Mesenchymal stem cell (in vitro differentiated cells and primary cell): ENCODE results near the gene SYNE1.
"Not testable (repeated sequence)": the region's sequence is repeated elsewhere in the genome, so short reads cannot be mapped to it uniquely, and the experiment has no call there.

ENCODE experiments used
- DNase-seq: peaks from one replicate; pipeline ENCODE4 v3.0.0-alpha.2; 2013
- H2AFZ ChIP-seq: one replicate; pipeline ENCODE4 v1.6.1; 2013; ENCODE audit warnings: low read depth, mild to moderate bottlenecking, control low read depth, inconsistent platforms, low read length, moderate library complexity
- H2AK5ac ChIP-seq: 2 replicates; pipeline ENCODE4 v1.6.1; 2013; ENCODE audit warnings: low read length, moderate library complexity, mild to moderate bottlenecking, inconsistent platforms; ENCODE audit not compliant: severe bottlenecking
- H2BK120ac ChIP-seq: one replicate; pipeline ENCODE4 v1.6.1; 2013; ENCODE audit warnings: low read depth, mild to moderate bottlenecking, inconsistent platforms, low read length, moderate library complexity
- H2BK12ac ChIP-seq, 2 experiments: one replicate each; pipeline ENCODE4 v1.6.1; 2013; ENCODE audit warnings: inconsistent platforms in 2 of 2, low read length in 2 of 2, mild to moderate bottlenecking in 2 of 2, moderate library complexity in 2 of 2, control low read depth in 1 of 2
- H2BK15ac ChIP-seq: one replicate; pipeline ENCODE4 v1.6.1; 2013; ENCODE audit warnings: mild to moderate bottlenecking, low read depth, inconsistent platforms; ENCODE audit not compliant: poor library complexity, severe bottlenecking
- H2BK5ac ChIP-seq: 2 replicates; pipeline ENCODE4 v1.6.1; 2013; ENCODE audit warnings: low read depth, mild to moderate bottlenecking, low read length, control low read depth, inconsistent platforms; ENCODE audit not compliant: poor library complexity, severe bottlenecking
- H3K14ac ChIP-seq, 2 experiments: one replicate each; pipeline ENCODE4 v1.6.1; 2013; ENCODE audit warnings: inconsistent platforms in 2 of 2, low read length in 2 of 2, control low read depth in 1 of 2, mild to moderate bottlenecking in 1 of 2, moderate library complexity in 1 of 2
- H3K18ac ChIP-seq, 2 experiments: one replicate each; pipeline ENCODE4 v1.6.1; 2013; ENCODE audit warnings: inconsistent platforms in 2 of 2, low read length in 2 of 2, control low read depth in 1 of 2, low read depth in 1 of 2, mild to moderate bottlenecking in 1 of 2
- H3K23ac ChIP-seq, 2 experiments: one replicate each; pipeline ENCODE4 v1.6.1; 2013; ENCODE audit warnings: inconsistent platforms in 2 of 2, low read length in 2 of 2, mild to moderate bottlenecking in 2 of 2, moderate library complexity in 2 of 2, control low read depth in 1 of 2
- H3K27ac ChIP-seq: 2 replicates; pipeline ENCODE4 v1.5.1; 2013; ENCODE audit warnings: mild to moderate bottlenecking, moderate library complexity, low read length, control low read depth, inconsistent platforms; ENCODE audit not compliant: poor library complexity, severe bottlenecking
- H3K27me3 ChIP-seq, 2 experiments: 2 replicates each; pipeline versions ENCODE4 v1.6.1 to v1.7.0; 2013; ENCODE audit warnings: low read length in 2 of 2, mild to moderate bottlenecking in 2 of 2, moderate library complexity in 2 of 2, control low read depth in 1 of 2, inconsistent platforms in 1 of 2; ENCODE audit not compliant: control insufficient read depth in 1 of 2, insufficient read depth in 1 of 2
- H3K36me3 ChIP-seq, 2 experiments: 2 replicates each; pipeline versions ENCODE4 v1.6.1 to v1.7.0; 2013; ENCODE audit warnings: low read length in 2 of 2, control low read depth in 1 of 2, inconsistent platforms in 1 of 2, low read depth in 1 of 2, mild to moderate bottlenecking in 1 of 2; ENCODE audit not compliant: insufficient read depth in 2 of 2, control insufficient read depth in 1 of 2
- H3K4ac ChIP-seq, 2 experiments: one replicate each; pipeline ENCODE4 v1.6.1; 2013; ENCODE audit warnings: inconsistent platforms in 2 of 2, low read length in 2 of 2, mild to moderate bottlenecking in 2 of 2, moderate library complexity in 2 of 2, control low read depth in 1 of 2, low read depth in 1 of 2
- H3K4me1 ChIP-seq: 2 replicates; pipeline ENCODE4 v1.6.1; 2013; ENCODE audit warnings: low read depth, low read length, control low read depth; ENCODE audit not compliant: control insufficient read depth, insufficient read depth
- H3K4me2 ChIP-seq: 2 replicates; pipeline ENCODE4 v1.6.1; 2013; ENCODE audit warnings: low read length, mild to moderate bottlenecking, inconsistent platforms; ENCODE audit not compliant: poor library complexity, severe bottlenecking
- H3K4me3 ChIP-seq, 2 experiments: 2 replicates each; pipeline versions ENCODE4 v1.5.1 to v1.7.0; 2013; ENCODE audit warnings: low read length in 2 of 2, mild to moderate bottlenecking in 2 of 2, control low read depth in 1 of 2, low read depth in 1 of 2; ENCODE audit not compliant: insufficient read depth in 1 of 2
- H3K79me1 ChIP-seq: replicated peaks from 2 replicates; pipeline ENCODE4 v1.6.1; 2013; ENCODE audit warnings: mild to moderate bottlenecking, control low read depth, low read length, inconsistent platforms; ENCODE audit not compliant: poor library complexity, severe bottlenecking
- H3K9ac ChIP-seq: 2 replicates; pipeline ENCODE4 v1.7.0; 2013; ENCODE audit warnings: mild to moderate bottlenecking, low read length, moderate library complexity
- H3K9me3 ChIP-seq: 2 replicates; pipeline ENCODE4 v1.7.0; 2013; ENCODE audit warnings: mild to moderate bottlenecking, low read length; ENCODE audit not compliant: control insufficient read depth
- H4K8ac ChIP-seq: one replicate; pipeline ENCODE4 v1.6.1; 2013; ENCODE audit warnings: inconsistent platforms, mild to moderate bottlenecking, low read length, moderate library complexity
- H4K91ac ChIP-seq: one replicate; pipeline ENCODE4 v1.6.1; 2013; ENCODE audit warnings: mild to moderate bottlenecking, low read length, inconsistent platforms
- WGBS: methylation state at CpG from one replicate; pipeline ENCODE4 v1.1.7; 2013; ENCODE audit warnings: mixed read lengths; 5-methylcytosine and 5-hydroxymethylcytosine counted together

SYNE1 gene

DNA sequence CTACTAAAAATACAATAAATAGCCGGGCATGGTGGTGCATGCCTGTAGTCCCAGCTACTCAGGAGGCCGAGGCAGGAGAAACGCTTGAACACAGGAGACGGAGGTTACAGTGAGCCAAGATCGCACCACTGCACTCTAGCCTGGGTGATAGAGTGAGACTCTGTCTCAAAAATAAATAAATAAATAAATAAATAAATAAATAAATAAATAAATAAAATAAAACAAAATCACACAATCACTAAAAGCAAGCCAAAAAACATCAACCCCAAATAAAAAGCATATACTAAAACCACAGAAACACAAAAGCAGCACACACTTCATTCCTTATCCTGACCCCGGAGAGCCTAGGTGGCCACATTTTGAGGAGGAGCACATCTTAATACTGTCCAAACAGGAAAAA is 498.8 kb downstream of the SYNE1 start:
- H2BK5ac ChIP-seq, H3K4ac ChIP-seq, H4K91ac ChIP-seq, H3K4me1 ChIP-seq, H3K27me3 ChIP-seq, DNase-seq, H3K79me1 ChIP-seq, H3K9me3 ChIP-seq, H2BK15ac ChIP-seq, H3K14ac ChIP-seq, H3K4me3 ChIP-seq, H3K23ac ChIP-seq, H3K4me2 ChIP-seq, H2AFZ ChIP-seq, H2BK120ac ChIP-seq, H3K27ac ChIP-seq, H4K8ac ChIP-seq, H3K9ac ChIP-seq, H2AK5ac ChIP-seq, H2BK12ac ChIP-seq, H3K18ac ChIP-seq: not testable (repeated sequence)
- H3K36me3 ChIP-seq, result peaks cover 32 to 77% of the 10 kb centered on the region in 2 experiments
- WGBS, result 100% methylated on average over 5 of the region's 6 CpGs

DNA sequence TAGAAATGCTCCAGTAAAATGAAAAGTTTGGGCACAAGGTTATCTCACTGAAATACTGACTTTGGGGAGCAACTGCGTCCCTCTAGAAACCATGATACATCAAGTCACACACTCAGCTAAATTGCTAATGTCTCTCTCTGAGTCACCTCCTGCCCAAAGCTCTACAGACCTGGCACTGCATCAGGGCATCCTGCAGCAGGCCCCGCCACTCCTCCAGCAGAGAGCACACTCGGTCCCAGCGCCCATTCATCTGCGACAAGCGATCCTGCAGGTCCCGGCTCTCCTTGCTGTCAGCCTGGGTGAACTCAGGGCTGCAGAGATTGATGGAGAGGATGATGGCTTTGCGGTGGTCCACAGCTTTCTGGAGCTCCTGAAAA is 500.7 kb downstream of the SYNE1 start:
- Histone ChIP-seq H4K8ac (no peak overlapping the region), H2AFZ (no peak overlapping the region), H3K27me3 (no peaks in the 10 kb centered on the region), H3K9me3 (no peaks in the 10 kb centered on the region), H3K4me3 (no peak overlapping the region), H3K18ac (no peak overlapping the region), H4K91ac (no peak overlapping the region), H2AK5ac (no peak overlapping the region), H3K9ac (no peak overlapping the region), H3K23ac (no peak overlapping the region), H3K4me2 (no peak overlapping the region), H3K14ac (no peak overlapping the region), H3K36me3 (peaks cover 33 to 89% of the 10 kb centered on the region in 2 experiments), H3K4me1 (no peaks in the 10 kb centered on the region), H3K79me1 (no peaks in the 10 kb centered on the region), H2BK5ac (no peak overlapping the region), H2BK15ac (no peak overlapping the region), H2BK120ac (no peak overlapping the region), H3K4ac (no peak overlapping the region), H3K27ac (no peak overlapping the region), H2BK12ac (no peak overlapping the region)
- WGBS, result 87% methylated on average over 7 of the region's 8 CpGs
- DNase-seq, result no peak

DNA sequence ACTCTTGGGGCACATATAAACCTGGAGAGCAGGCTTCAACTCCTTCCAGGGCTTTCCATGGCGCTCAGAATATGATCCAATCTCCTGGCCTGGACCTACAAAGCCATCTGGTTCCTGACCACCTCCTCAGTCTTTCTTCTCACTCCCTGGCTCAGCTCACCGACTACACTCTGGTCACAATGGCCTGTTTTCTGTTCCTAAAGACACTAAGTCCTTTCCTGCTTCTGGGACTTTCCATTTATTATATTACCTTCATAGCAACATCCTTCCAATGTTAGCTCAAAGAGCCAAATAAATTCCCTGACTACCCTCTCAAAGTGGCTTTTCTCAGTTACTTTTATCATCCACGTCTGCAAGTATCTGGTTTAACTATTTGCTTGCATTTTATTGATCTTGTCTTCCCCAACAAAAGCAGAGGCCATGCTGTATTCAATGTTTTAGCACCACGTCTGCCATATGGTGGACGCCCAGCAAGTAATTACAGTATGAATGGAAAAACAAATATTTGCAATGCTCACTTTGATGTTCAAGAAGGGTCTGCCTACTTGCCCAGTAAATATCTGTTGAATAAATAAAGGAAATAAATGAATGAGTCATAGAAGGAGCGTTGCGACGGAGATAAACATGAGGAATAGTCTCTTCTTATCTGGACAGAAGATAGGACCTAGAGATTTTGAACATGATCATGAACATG is 501.3 kb downstream of the SYNE1 start:
- Histone ChIP-seq H3K23ac (no peak overlapping the region), H2BK120ac (no peak overlapping the region), H2AK5ac (no peak overlapping the region), H2BK5ac (no peak overlapping the region), H3K9me3 (no peaks in the 10 kb centered on the region), H3K4ac (no peak overlapping the region), H4K8ac (no peak overlapping the region), H3K79me1 (no peaks in the 10 kb centered on the region), H2AFZ (no peak overlapping the region), H4K91ac (no peak overlapping the region), H3K4me1 (no peaks in the 10 kb centered on the region), H3K27me3 (no peaks in the 10 kb centered on the region), H3K18ac (no peak overlapping the region), H3K4me3 (no peak overlapping the region), H3K9ac (no peak overlapping the region), H2BK15ac (no peak overlapping the region), H3K14ac (no peak overlapping the region), H3K27ac (no peak overlapping the region), H3K4me2 (no peak overlapping the region), H3K36me3 (peaks cover 29 to 88% of the 10 kb centered on the region in 2 experiments), H2BK12ac (no peak overlapping the region)
- DNase-seq, result peak; percentile 34
- WGBS, result 50% methylated on average over 8 of the region's 8 CpGs

DNA sequence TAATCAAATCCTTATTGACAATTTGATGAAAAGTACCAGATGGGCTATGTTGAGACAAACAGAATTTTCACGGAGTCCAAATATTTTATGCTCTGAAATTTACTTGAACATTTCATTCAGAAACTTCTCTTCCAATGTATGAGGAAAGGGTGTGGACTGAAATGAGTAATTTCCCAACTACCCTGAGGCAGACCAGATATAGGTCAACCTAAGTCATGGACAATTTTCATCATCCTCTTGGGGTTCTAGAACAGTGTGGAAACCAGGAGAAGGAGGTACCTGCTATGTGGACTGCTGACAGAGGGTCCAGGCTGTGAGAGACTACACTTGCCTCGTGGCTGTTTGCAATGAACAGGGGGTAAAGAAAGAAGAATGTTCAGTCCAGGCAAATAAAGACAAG is 506.7 kb downstream of the SYNE1 start:
- Histone ChIP-seq H3K18ac (no peak overlapping the region), H2AFZ (no peak overlapping the region), H3K27me3 (no peaks in the 10 kb centered on the region), H3K27ac (no peak overlapping the region), H2BK5ac (no peak overlapping the region), H3K4ac (no peak overlapping the region), H2AK5ac (no peak overlapping the region), H3K9ac (peak overlapping the region; percentile 83), H3K79me1 (no peaks in the 10 kb centered on the region), H4K8ac (no peak overlapping the region), H2BK120ac (no peak overlapping the region), H3K4me2 (no peak overlapping the region), H3K14ac (no peak overlapping the region), H3K23ac (no peak overlapping the region), H2BK15ac (no peak overlapping the region), H2BK12ac (no peak overlapping the region), H3K4me3 (peak overlapping the region in 1 of 2 experiments; percentile 69), H4K91ac (no peak overlapping the region), H3K9me3 (no peaks in the 10 kb centered on the region), H3K36me3 (peaks cover 24 to 59% of the 10 kb centered on the region in 2 experiments), H3K4me1 (no peaks in the 10 kb centered on the region)
- no peak for DNase-seq
- 100% methylated on average over 1 of the region's 2 CpGs for WGBS
